ENCODE data around the gene ATRNL1.

GRCh38 chr10:115295213-115295805, 202.1 kb downstream of the ATRNL1 start:
- TF ChIP-seq CTCF (conservative IDR thresholded peaks at IDR 0.05; ENCODE audit: low read length) (no peak), EZH2phosphoT487 (IDR thresholded peaks at IDR 0.05; ENCODE audit: borderline replicate concordance, low read depth, low read length) (no peak)
